Right ventricle myocardium inferior (tissue), 1 donor: Measurements from ENCODE around the gene CFAP210. TPM values are rescaled to one million over a fixed set of nuclear protein-coding genes. Genes with fewer than 3 reads are reported as not detected.

Experiments used
- total RNA-seq: library from RNA; stranded (reverse); fragmentation: NEBNext Ultra II Directional; extraction: Animal tissue kit (Norgen Biotek cat#: 25700); gene quantifications from one replicate; pipeline ENCODE4 v1.2.1, GENCODE V29; 2021
- donor health status: DM: no; HTN: yes; CAD: no; lungs with severe emphysema.

Gene CFAP210
- total RNA-seq, 1 donor from 2014 or later, result 0.11 TPM

Other genes with a start within 250 kb of the CFAP210 start
- gene BBS5, start 214.9 kb downstream of the CFAP210 start, total RNA-seq, result 8.0 TPM
- 159 TPM for gene KLHL41, start 184.7 kb downstream of the CFAP210 start, total RNA-seq
- 112 TPM for gene FASTKD1, start 120.5 kb downstream of the CFAP210 start, total RNA-seq
- gene PPIG, start 110.1 kb downstream of the CFAP210 start, total RNA-seq, result 34.7 TPM
- 3.6 TPM for gene PHOSPHO2, start 64 bp upstream of the CFAP210 start, total RNA-seq
- 21.6 TPM for gene KLHL23, start 39.4 kb upstream of the CFAP210 start, total RNA-seq
- gene SSB, start 104.5 kb upstream of the CFAP210 start, total RNA-seq, result 52.7 TPM
- gene METTL5, start 130.5 kb upstream of the CFAP210 start, total RNA-seq, result 69.8 TPM
- gene UBR3, start 133.0 kb upstream of the CFAP210 start, total RNA-seq, result 109 TPM